A549 (cell line): Measurements from ENCODE around the gene OGFOD2.

Experiments used
- CEBPB ChIP-seq, 2 experiments: fragments of >200 bp in 1 of 2; sonication (Bioruptor Twin) in 1 of 2; formaldehyde crosslinking in 1 of 2; IDR thresholded peaks; 2 replicates each; pipeline ENCODE4 v1.6.1; 2012 to 2016
- CHD4 ChIP-seq: fragments of 200-600 bp; sonication (generic); IDR thresholded peaks from 2 replicates; pipeline ENCODE4 v1.6.1; 2016; ENCODE audit warnings: antibody characterized with exemption, mild to moderate bottlenecking, borderline replicate concordance
- EHMT2 ChIP-seq: fragments of 200-600 bp; sonication (generic); IDR thresholded peaks from 2 replicates; pipeline ENCODE4 v1.6.1; 2016; ENCODE audit warnings: antibody characterized with exemption, low read depth, mild to moderate bottlenecking, moderate library complexity
- EP300 ChIP-seq, 2 experiments: fragments of >200 bp; sonication (Bioruptor Twin); formaldehyde crosslinking; IDR thresholded peaks; 2 replicates in 1 of 2; 3 replicates in 1 of 2; pipeline ENCODE4 v1.6.1; 2016 to 2017
- FOSL2 ChIP-seq, 2 experiments: fragments of 450-650 bp in 1 of 2; fragments of >200 bp in 1 of 2; sonication (Bioruptor Twin) in 1 of 2; formaldehyde crosslinking; IDR thresholded peaks; 2 replicates each; pipeline versions ENCODE4 v1.5.0 to v1.6.1; 2016 to 2020; ENCODE audit warnings: mild to moderate bottlenecking in 1 of 2, moderate library complexity in 1 of 2
- JUN ChIP-seq, 2 experiments: fragments of >200 bp; sonication (Bioruptor Twin); formaldehyde crosslinking; IDR thresholded peaks; 2 replicates in 1 of 2; 3 replicates in 1 of 2; pipeline ENCODE4 v1.6.1; 2016 to 2017
- MAFK ChIP-seq: fragments of 450-650 bp; IDR thresholded peaks from 2 replicates; pipeline ENCODE4 v1.6.1; 2014; ENCODE audit not compliant: partially characterized antibody
- PBX3 ChIP-seq: IDR thresholded peaks from 2 replicates; pipeline ENCODE4 v1.6.1; 2012
- POLR2A ChIP-seq: IDR thresholded peaks from 2 replicates; pipeline ENCODE4 v1.6.1; 2012; ENCODE audit warnings: mild to moderate bottlenecking, low read length
- POLR2AphosphoS2 ChIP-seq: conservative IDR thresholded peaks from 2 replicates; pipeline ENCODE4 v1.6.1; 2012; ENCODE audit warnings: low read length, improper control_type of control experiment, inconsistent platforms
- ZC3H11A ChIP-seq: fragments of 450-650 bp; IDR thresholded peaks from 2 replicates; pipeline ENCODE4 v1.6.1; 2014; ENCODE audit warnings: antibody characterized with exemption, mild to moderate bottlenecking
- TF ChIP-seq, protein P1 (sequence below): fragments of >200 bp; sonication (Bioruptor Twin); formaldehyde crosslinking; IDR thresholded peaks from 3 replicates; pipeline ENCODE4 v1.5.1; 2016
- TF ChIP-seq, protein P2 (sequence below): fragments of 200-600 bp; sonication (generic); IDR thresholded peaks from 2 replicates; pipeline ENCODE4 v1.6.1; 2016; ENCODE audit warnings: antibody characterized with exemption, mild to moderate bottlenecking, moderate library complexity
- TF ChIP-seq, protein P3 (sequence below): IDR thresholded peaks from 2 replicates; pipeline ENCODE4 v1.6.1; 2012; ENCODE audit warnings: low read depth, borderline replicate concordance

DNA sequence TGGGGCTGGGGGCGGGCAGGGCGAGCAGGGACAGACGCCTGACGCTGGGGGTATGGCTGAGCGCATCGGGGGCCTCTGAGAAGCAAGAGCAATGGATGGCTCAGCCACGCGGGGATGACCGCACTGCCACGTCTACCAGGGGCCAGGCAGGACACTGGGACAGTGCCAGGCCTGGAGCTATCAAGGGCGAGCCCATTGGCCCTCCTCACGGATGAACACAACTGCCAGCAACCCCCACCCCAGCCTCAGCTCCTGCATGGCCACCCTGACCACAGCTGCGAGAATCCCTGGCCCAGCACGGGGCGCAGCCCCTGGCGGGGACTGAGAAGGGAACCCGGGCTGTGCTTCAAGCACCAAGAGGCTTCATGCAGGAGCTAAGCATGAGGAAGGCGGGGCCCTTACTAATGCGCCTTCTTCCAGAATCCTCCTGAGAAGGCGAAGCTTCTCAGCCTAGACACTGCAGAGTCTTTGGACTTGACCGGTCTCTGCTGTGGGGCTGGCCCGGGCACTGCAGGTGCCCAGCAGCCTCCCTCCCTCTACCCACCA lies 14.9 kb downstream of the OGFOD2 start:
- TF ChIP-seq, protein P1, sequence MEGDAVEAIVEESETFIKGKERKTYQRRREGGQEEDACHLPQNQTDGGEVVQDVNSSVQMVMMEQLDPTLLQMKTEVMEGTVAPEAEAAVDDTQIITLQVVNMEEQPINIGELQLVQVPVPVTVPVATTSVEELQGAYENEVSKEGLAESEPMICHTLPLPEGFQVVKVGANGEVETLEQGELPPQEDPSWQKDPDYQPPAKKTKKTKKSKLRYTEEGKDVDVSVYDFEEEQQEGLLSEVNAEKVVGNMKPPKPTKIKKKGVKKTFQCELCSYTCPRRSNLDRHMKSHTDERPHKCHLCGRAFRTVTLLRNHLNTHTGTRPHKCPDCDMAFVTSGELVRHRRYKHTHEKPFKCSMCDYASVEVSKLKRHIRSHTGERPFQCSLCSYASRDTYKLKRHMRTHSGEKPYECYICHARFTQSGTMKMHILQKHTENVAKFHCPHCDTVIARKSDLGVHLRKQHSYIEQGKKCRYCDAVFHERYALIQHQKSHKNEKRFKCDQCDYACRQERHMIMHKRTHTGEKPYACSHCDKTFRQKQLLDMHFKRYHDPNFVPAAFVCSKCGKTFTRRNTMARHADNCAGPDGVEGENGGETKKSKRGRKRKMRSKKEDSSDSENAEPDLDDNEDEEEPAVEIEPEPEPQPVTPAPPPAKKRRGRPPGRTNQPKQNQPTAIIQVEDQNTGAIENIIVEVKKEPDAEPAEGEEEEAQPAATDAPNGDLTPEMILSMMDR: no peak
- TF ChIP-seq JUN (IDR thresholded peaks at IDR 0.05) (no peak), FOSL2 (IDR thresholded peaks at IDR 0.05) (no peak), FOSL2 (CRISPR knock-in tag; IDR thresholded peaks at IDR 0.05) (no peak), PBX3 (no peak), MAFK (no peak), EP300 (IDR thresholded peaks at IDR 0.05) (no peak), POLR2AphosphoS2 (no peak), POLR2A (no peak), EHMT2 (no peak), CHD4 (no peak), ZC3H11A (no peak), CEBPB (IDR thresholded peaks at IDR 0.05) (no peak)
- TF ChIP-seq, protein P2, sequence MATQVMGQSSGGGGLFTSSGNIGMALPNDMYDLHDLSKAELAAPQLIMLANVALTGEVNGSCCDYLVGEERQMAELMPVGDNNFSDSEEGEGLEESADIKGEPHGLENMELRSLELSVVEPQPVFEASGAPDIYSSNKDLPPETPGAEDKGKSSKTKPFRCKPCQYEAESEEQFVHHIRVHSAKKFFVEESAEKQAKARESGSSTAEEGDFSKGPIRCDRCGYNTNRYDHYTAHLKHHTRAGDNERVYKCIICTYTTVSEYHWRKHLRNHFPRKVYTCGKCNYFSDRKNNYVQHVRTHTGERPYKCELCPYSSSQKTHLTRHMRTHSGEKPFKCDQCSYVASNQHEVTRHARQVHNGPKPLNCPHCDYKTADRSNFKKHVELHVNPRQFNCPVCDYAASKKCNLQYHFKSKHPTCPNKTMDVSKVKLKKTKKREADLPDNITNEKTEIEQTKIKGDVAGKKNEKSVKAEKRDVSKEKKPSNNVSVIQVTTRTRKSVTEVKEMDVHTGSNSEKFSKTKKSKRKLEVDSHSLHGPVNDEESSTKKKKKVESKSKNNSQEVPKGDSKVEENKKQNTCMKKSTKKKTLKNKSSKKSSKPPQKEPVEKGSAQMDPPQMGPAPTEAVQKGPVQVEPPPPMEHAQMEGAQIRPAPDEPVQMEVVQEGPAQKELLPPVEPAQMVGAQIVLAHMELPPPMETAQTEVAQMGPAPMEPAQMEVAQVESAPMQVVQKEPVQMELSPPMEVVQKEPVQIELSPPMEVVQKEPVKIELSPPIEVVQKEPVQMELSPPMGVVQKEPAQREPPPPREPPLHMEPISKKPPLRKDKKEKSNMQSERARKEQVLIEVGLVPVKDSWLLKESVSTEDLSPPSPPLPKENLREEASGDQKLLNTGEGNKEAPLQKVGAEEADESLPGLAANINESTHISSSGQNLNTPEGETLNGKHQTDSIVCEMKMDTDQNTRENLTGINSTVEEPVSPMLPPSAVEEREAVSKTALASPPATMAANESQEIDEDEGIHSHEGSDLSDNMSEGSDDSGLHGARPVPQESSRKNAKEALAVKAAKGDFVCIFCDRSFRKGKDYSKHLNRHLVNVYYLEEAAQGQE: no peak
- TF ChIP-seq, protein P3, sequence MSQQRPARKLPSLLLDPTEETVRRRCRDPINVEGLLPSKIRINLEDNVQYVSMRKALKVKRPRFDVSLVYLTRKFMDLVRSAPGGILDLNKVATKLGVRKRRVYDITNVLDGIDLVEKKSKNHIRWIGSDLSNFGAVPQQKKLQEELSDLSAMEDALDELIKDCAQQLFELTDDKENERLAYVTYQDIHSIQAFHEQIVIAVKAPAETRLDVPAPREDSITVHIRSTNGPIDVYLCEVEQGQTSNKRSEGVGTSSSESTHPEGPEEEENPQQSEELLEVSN: no peak
